Osteocyte (in vitro differentiated cells): Measurements from ENCODE around the gene ACACA. TPM values are rescaled to one million over a fixed set of nuclear protein-coding genes. Genes with fewer than 3 reads are reported as not detected.

Experiments
- DNase-seq: peaks from one replicate; pipeline ENCODE4 v3.0.0; 2021; ENCODE audit warnings: mixed read lengths; ENCODE audit not compliant: unreplicated experiment; ENCODE audit errors: extremely low spot score
- H3K27ac Mint-ChIP-seq: one replicate; pipeline ENCODE4 v1.8.0; 2021; ENCODE audit warnings: mild to moderate bottlenecking, mixed read lengths; ENCODE audit not compliant: unreplicated experiment
- H3K27me3 Mint-ChIP-seq: one replicate; pipeline ENCODE4 v1.8.0; 2021; ENCODE audit warnings: mixed read lengths; ENCODE audit not compliant: unreplicated experiment
- H3K36me3 Mint-ChIP-seq: one replicate; pipeline ENCODE4 v1.8.0; 2021; ENCODE audit warnings: mixed read lengths; ENCODE audit not compliant: unreplicated experiment
- H3K4me1 Mint-ChIP-seq: one replicate; pipeline ENCODE4 v1.8.0; 2021; ENCODE audit warnings: mixed read lengths; ENCODE audit not compliant: unreplicated experiment
- H3K4me3 Mint-ChIP-seq: one replicate; pipeline ENCODE4 v1.8.0; 2021; ENCODE audit warnings: mild to moderate bottlenecking, moderate library complexity, mixed read lengths; ENCODE audit not compliant: unreplicated experiment
- H3K9me3 Mint-ChIP-seq: one replicate; pipeline ENCODE4 v1.8.0; 2021; ENCODE audit warnings: mixed read lengths; ENCODE audit not compliant: unreplicated experiment
- total RNA-seq: library from RNA; stranded (reverse); gene quantifications from 2 replicates; pipeline ENCODE4 v1.2.1, GENCODE V29; 2021
- TF ChIP-seq, protein P1 (sequence below): fragments of 200-600 bp; sonication (generic); IDR thresholded peaks from 2 replicates; pipeline ENCODE4 v1.5.0; 2021; ENCODE audit warnings: antibody characterized with exemption, mild to moderate bottlenecking, moderate library complexity

The ACACA gene
- total RNA-seq, 1 donor from 2014 or later: 63.5 TPM

DNA sequence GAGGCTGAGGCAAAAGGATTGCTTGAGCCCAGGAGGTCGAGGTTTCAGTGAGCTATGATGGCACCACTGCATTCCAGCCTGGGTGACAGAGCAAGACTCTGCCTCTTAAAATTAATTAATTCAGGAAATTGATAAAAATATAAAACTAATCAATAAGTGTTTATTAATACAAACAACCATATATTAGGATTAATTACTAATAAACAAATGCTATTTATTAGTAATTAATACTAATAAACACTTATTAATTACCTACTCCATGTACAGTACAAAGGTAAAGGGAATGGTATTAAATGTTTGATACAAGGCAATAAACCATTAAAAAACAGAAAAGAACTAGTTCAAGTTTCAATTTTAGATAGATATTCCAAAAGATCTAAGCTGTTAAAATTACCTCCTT is 150.0 kb downstream of the ACACA start:
- TF ChIP-seq, protein P1, sequence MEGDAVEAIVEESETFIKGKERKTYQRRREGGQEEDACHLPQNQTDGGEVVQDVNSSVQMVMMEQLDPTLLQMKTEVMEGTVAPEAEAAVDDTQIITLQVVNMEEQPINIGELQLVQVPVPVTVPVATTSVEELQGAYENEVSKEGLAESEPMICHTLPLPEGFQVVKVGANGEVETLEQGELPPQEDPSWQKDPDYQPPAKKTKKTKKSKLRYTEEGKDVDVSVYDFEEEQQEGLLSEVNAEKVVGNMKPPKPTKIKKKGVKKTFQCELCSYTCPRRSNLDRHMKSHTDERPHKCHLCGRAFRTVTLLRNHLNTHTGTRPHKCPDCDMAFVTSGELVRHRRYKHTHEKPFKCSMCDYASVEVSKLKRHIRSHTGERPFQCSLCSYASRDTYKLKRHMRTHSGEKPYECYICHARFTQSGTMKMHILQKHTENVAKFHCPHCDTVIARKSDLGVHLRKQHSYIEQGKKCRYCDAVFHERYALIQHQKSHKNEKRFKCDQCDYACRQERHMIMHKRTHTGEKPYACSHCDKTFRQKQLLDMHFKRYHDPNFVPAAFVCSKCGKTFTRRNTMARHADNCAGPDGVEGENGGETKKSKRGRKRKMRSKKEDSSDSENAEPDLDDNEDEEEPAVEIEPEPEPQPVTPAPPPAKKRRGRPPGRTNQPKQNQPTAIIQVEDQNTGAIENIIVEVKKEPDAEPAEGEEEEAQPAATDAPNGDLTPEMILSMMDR: no peak
- Mint-ChIP-seq H3K27me3 (no peaks in the 10 kb centered on the region), H3K4me1 (no peaks in the 10 kb centered on the region), H3K36me3 (peaks cover 18% of the 10 kb centered on the region), H3K27ac (no peak overlapping the region), H3K4me3 (no peak overlapping the region), H3K9me3 (no peaks in the 10 kb centered on the region)
- no peak for DNase-seq

DNA sequence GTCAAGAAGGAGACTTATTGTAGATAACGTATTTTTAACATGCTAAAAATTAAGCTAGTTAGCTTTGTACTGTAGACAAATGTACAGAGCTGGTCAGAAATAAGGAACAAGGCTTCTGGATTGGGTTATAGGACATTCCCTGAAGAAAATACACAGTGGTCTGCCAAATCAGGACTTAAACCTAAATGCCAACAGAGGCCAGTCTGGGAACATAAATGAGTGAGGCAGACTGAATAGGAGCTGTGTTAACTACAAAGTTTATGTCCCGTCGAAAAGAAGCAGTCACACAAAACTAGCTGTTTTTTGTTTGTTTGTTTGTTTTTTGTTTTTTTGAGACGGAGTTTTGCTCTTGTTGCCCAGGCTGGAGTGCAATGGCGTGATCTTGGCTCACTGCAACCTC is 151.2 kb downstream of the ACACA start:
- no peak for DNase-seq
- H3K27me3 Mint-ChIP-seq: no peaks in the 10 kb centered on the region
- H3K27ac Mint-ChIP-seq: no peak overlapping the region
- H3K4me1 Mint-ChIP-seq: no peaks in the 10 kb centered on the region
- TF ChIP-seq, protein P1: no peak
- peaks cover 24% of the 10 kb centered on the region for H3K36me3 Mint-ChIP-seq
- no peaks in the 10 kb centered on the region for H3K9me3 Mint-ChIP-seq
- H3K4me3 Mint-ChIP-seq: no peak overlapping the region

DNA sequence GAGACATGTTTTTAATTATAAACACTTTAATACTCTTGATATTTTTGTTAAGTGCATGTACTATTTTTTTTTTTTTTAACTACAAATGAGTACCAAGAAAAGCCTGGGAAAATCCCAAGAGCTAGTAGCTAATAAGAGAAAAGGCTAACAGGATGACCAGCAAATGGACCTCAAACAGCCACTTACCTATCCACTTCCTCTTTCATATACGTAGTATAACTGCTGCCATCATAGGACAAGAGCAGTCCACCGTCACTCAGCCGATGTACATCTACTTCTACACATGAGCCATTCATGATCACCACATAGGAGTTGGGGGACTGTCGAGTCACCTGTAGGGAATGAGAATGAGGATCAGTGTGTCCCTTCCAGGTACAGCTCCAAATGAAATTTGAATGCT is 158.8 kb downstream of the ACACA start:
- H3K4me3 Mint-ChIP-seq: no peak overlapping the region
- no peak overlapping the region for H3K27ac Mint-ChIP-seq
- H3K9me3 Mint-ChIP-seq: no peaks in the 10 kb centered on the region
- H3K27me3 Mint-ChIP-seq: no peaks in the 10 kb centered on the region
- H3K4me1 Mint-ChIP-seq: no peaks in the 10 kb centered on the region
- DNase-seq: no peak
- H3K36me3 Mint-ChIP-seq: peaks cover 47% of the 10 kb centered on the region
- TF ChIP-seq, protein P1: no peak

DNA sequence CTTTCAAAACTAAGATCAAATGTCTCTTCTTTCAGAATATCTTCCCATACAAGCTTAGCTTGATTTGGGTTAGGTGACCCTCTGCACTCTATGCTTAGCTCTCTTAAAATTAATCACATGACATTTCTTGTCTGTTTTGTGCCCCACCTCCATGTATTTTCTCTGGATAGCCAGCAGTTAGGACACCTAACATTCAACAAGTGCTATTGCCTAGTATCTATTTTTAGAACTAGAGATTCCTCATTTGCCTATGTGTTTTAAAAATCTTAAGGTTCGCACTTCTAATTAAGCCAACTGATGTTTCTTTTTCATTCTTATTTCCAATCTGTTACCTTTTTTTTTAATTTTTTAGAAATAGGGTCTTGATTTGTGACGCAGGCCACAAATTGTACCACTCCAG is 160.6 kb downstream of the ACACA start:
- Mint-ChIP-seq H3K4me3 (no peak overlapping the region), H3K27ac (no peak overlapping the region), H3K27me3 (no peaks in the 10 kb centered on the region), H3K4me1 (no peaks in the 10 kb centered on the region), H3K36me3 (peaks cover 35% of the 10 kb centered on the region), H3K9me3 (no peaks in the 10 kb centered on the region)
- TF ChIP-seq, protein P1: no peak
- DNase-seq: no peak

DNA sequence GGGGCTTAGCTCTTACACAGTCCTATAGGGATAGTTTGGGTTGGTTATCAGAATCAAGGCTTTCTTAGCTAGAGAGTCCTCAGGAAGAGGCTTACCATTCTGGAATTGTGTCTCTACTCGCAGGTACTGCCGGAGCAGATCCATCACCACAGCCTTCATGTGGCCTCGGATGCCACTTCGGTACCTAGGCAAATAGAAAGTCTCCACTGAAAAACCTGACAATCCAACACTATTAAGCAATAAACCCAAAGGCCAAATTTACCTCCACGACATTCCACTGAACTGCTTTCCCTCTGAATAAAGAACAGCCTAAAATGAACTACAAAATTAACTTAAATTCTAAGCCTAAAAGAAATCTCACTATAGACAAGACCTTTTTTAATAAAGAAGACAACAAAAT is 166.3 kb downstream of the ACACA start:
- Mint-ChIP-seq H3K36me3 (peaks cover 24% of the 10 kb centered on the region), H3K4me1 (no peaks in the 10 kb centered on the region), H3K27ac (no peak overlapping the region), H3K9me3 (no peaks in the 10 kb centered on the region), H3K27me3 (no peaks in the 10 kb centered on the region), H3K4me3 (no peak overlapping the region)
- TF ChIP-seq, protein P1: no peak
- DNase-seq: no peak
